GM10248 (cell line): ENCODE measurements around the gene F2RL3.

Experiments
- CTCF ChIA-PET: fragments of 300-600 bp; sonication (Branson Sonifier 250); formaldehyde crosslinking; extraction: SDS; loops from one replicate; lab custom pipeline; 2021; ENCODE audit warnings: antibody characterized with exemption; lab: Yijun Ruan, JAX
- POLR2A ChIA-PET: fragments of 350-650 bp; sonication (Branson Sonifier 250); formaldehyde crosslinking; extraction: SDS; loops from one replicate; lab custom pipeline; 2020; ENCODE audit warnings: antibody characterized with exemption; lab: Yijun Ruan, JAX
- DNase-seq: peaks from one replicate; pipeline ENCODE4 v3.0.0; 2012; ENCODE audit errors: extremely low spot score
- CTCF ChIP-seq: IDR thresholded peaks from 2 replicates; pipeline ENCODE4 v1.5.1; 2012; ENCODE audit warnings: mild to moderate bottlenecking, low read depth; ENCODE audit errors: extremely low read depth, missing control alignments, control extremely low read depth

F2RL3 gene

DNA sequence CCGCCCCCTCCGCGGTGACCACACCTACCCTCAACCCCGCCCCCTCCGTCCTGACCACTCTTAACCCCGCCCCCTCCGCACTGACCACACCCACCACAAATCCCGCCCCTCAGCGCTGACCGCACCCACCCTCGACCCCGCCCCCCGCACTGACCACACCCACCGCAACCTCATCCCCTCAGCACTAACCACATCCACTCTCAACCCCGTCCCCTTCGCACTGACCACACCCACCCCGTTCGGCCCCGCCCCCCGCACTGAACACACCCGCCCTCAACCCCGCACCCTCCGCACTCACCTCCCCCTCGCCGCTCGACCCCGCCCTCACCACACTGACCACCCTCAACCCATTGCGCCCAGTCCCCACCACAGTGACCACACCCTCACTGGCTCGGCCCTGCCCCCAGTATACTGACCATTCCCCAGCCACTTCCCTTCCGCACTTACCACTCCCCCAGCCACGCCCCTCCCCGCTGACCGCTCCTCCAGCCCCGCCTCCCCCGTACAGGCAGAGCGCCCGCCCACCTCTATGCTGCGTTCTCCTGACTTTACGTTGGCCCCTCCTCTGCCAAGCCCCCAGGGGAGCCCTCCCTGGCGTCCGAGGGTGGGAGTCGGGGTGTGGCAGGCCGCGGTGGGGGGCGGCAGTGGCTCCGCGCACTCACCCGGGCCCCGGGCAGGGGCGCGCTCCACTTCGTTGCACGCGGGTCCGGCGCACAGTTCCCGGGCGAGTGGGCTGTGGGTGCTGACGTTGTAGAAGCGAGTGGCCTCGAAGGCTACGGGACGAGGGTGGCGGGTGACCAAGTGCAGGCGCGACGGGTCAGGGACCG lies 8.4 kb downstream of the F2RL3 start:
- peak; percentile 96 for DNase-seq
- ChIA-PET POLR2A (no interaction called here), CTCF (no interaction called here)
- TF ChIP-seq CTCF = no peak

DNA sequence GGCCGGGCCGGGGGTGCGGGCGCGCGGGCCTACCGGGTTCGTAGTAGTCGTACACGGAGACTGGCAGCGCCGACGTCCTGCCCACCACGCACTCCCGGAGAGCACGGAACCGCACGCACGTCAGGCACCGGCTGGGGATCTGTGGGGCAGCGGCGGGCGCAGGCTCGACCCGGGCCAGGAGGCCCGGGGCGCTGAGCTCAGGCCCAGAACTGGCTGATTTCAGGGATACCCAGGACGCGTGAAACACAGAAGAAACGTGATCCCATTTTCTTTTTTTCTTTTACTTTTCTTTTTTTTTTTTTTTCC lies 9.0 kb downstream of the F2RL3 start:
- POLR2A ChIA-PET = no interaction called here
- CTCF ChIA-PET = no interaction called here
- TF ChIP-seq CTCF = no peak
- DNase-seq = no peak

- no peak for TF ChIP-seq CTCF
- CTCF ChIA-PET = interaction anchor here (1.0 to 1.3 kb wide), 3 partner anchors 11 to 126 kb away, joined by 3 read pairs; no protein-coding TSS in a partner anchor
- no peak for DNase-seq
- POLR2A ChIA-PET = no interaction called here
Observed at GRCh38 chr19:16898361-16899015, 9.7 kb downstream of the F2RL3 start.

GRCh38 chr19:16899566-16900075 lies 10.8 kb downstream of the F2RL3 start:
- ChIA-PET POLR2A (interaction anchor here (0.5 kb wide), 1 partner anchor 345 kb away, joined by 7 read pairs; no protein-coding TSS in a partner anchor), CTCF (interaction anchor here (0.7 to 1.3 kb wide), 9 partner anchors 10 to 195 kb away, joined by 3 to 6 read pairs (median 3); no protein-coding TSS in a partner anchor)
- peak; percentile 89 for TF ChIP-seq CTCF
- DNase-seq = peak; percentile 80

- no peak for DNase-seq
- POLR2A ChIA-PET = no interaction called here
- TF ChIP-seq CTCF = no peak
- CTCF ChIA-PET = interaction anchor here (1.4 kb wide), 1 partner anchor 187 kb away, joined by 4 read pairs; no protein-coding TSS in a partner anchor
Observed at GRCh38 chr19:16901491-16902175, 12.8 kb downstream of the F2RL3 start.

DNA sequence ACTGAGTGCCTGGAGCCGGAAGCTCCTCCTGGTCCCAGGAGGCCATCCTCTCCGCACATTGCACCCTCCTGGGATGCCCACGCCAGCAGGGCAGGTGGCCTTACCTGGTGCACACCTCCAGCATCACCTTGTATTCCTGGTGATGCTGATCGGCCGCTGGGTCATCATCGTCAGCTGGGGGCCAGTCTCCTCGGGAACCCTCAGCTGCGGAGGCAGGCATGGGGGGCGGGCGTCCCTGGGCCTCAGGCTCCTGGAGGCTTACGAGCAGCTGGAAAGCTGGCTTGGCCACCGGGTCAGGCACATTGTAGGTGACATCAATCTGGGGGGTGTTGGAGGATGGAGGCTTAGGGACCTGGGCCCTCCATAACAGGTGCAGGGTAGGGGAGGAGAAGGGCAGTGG lies 13.7 kb downstream of the F2RL3 start:
- POLR2A ChIA-PET = interaction anchor here (0.6 kb wide), 1 partner anchor 287 kb away, joined by 3 read pairs; no protein-coding TSS in a partner anchor
- no peak for TF ChIP-seq CTCF
- CTCF ChIA-PET = no interaction called here
- DNase-seq = no peak
